Kidney capillary endothelial cell (primary cell): ENCODE data around the gene SWSAP1.
A peak's percentile ranks its signal among the peaks of the same experiment; 100 is the strongest.
"Not testable (repeated sequence)": the region's sequence is repeated elsewhere in the genome, so short reads cannot be mapped to it uniquely, and the experiment has no call there.

Source experiments
- DNase-seq: peaks from one replicate; pipeline ENCODE4 v3.0.0-alpha.2; 2018; ENCODE audit warnings: low spot score

SWSAP1 gene

GRCh38 chr19:11378319-11379189, 4.1 kb downstream of the SWSAP1 start:
- DNase-seq: peak; percentile 66

GRCh38 chr19:11379269-11379845, 4.9 kb downstream of the SWSAP1 start:
- DNase-seq: not testable (repeated sequence)

GRCh38 chr19:11379857-11380350, 5.4 kb downstream of the SWSAP1 start:
- DNase-seq: no peak

- peak; percentile 98 for DNase-seq
These were observed 6.4 kb downstream of the SWSAP1 start for GRCh38 chr19:11380653-11381537.

GRCh38 chr19:11382898-11383705, 8.6 kb downstream of the SWSAP1 start:
- DNase-seq: peak; percentile 36

GRCh38 chr19:11383706-11384048, 9.2 kb downstream of the SWSAP1 start:
- no peak for DNase-seq

GRCh38 chr19:11384778-11385129, 10.3 kb downstream of the SWSAP1 start:
- DNase-seq: no peak

GRCh38 chr19:11387162-11388034, 12.9 kb downstream of the SWSAP1 start:
- DNase-seq: no peak

GRCh38 chr19:11390359-11390758, 15.9 kb downstream of the SWSAP1 start:
- no peak for DNase-seq

GRCh38 chr19:11390933-11391680, 16.6 kb downstream of the SWSAP1 start:
- no peak for DNase-seq

- no peak for DNase-seq
These were observed 22.7 kb downstream of the SWSAP1 start for GRCh38 chr19:11397089-11397610.

GRCh38 chr19:11399667-11400066, 25.2 kb downstream of the SWSAP1 start:
- DNase-seq: no peak

- no peak for DNase-seq
These were observed 26.3 kb downstream of the SWSAP1 start for GRCh38 chr19:11400798-11401197.

GRCh38 chr19:11401808-11402543, 27.5 kb downstream of the SWSAP1 start:
- no peak for DNase-seq

- DNase-seq: no peak
These were observed 30.2 kb downstream of the SWSAP1 start for GRCh38 chr19:11404588-11405222.

- DNase-seq: no peak
These were observed 31.6 kb downstream of the SWSAP1 start for GRCh38 chr19:11405846-11406643.

- not testable (repeated sequence) for DNase-seq
These were observed 32.3 kb downstream of the SWSAP1 start for GRCh38 chr19:11406703-11407236.
